Gastroesophageal sphincter (tissue), 3 donors: Measurements from ENCODE around the gene SRP14.

Experiments
- CTCF ChIP-seq, 4 experiments: fragments of 200-600 bp in 2 of 4; fragments of 450-650 bp in 2 of 4; sonication (generic) in 1 of 4; IDR thresholded peaks; one replicate each; pipeline ENCODE4 v1.5.1; 2017 to 2019; ENCODE audit warnings: antibody characterized with exemption in 4 of 4, mild to moderate bottlenecking in 2 of 4, moderate library complexity in 2 of 4
- POLR2AphosphoS5 ChIP-seq: sonication (generic); formaldehyde crosslinking; IDR thresholded peaks from one replicate; pipeline ENCODE4 v1.6.1; 2017; ENCODE audit warnings: antibody characterized with exemption

- TF ChIP-seq CTCF (IDR thresholded peaks at IDR 0.05) (no peak), POLR2AphosphoS5 (no peak)
Observed at GRCh38 chr15:40080104-40080503, 41.1 kb upstream of the SRP14 start.
